WTC11 (cell line): ENCODE data around the gene AKNAD1. TPM values are rescaled to one million over a fixed set of nuclear protein-coding genes. Genes with fewer than 3 reads are reported as not detected.

Source experiments
- ATAC-seq: fragments of 200-7000 bp; cut with Tn5 transposase; 2 replicates; pipeline ENCODE4 v1.10.0; 2021; ENCODE audit warnings: mild to moderate bottlenecking, moderate library complexity
- CTCF ChIA-PET: fragments of 300-600 bp; sonication (Branson Sonifier 250); formaldehyde crosslinking; loops from one replicate; lab custom pipeline; 2021; ENCODE audit warnings: antibody characterized with exemption; lab: Charles Lee
- POLR2A ChIA-PET: fragments of 350-600 bp; sonication (Branson Sonifier 250); formaldehyde crosslinking; loops from one replicate; lab custom pipeline; 2021; ENCODE audit warnings: antibody characterized with exemption; lab: Charles Lee
- DNase-seq: peaks from one replicate; pipeline ENCODE4 v3.0.0; 2021; ENCODE audit warnings: low spot score
- H3K27ac Mint-ChIP-seq: 2 replicates; pipeline ENCODE4 v1.8.0; 2021; ENCODE audit warnings: mixed read lengths
- H3K27me3 Mint-ChIP-seq: 2 replicates; pipeline ENCODE4 v1.8.0; 2021; ENCODE audit warnings: low read depth, mild to moderate bottlenecking, moderate library complexity, mixed read lengths
- H3K36me3 Mint-ChIP-seq: 2 replicates; pipeline ENCODE4 v1.8.0; 2021; ENCODE audit warnings: mixed read lengths
- H3K4me1 Mint-ChIP-seq: 2 replicates; pipeline ENCODE4 v1.8.0; 2022; ENCODE audit warnings: mixed read lengths
- H3K4me3 Mint-ChIP-seq: 2 replicates; pipeline ENCODE4 v1.8.0; 2021; ENCODE audit warnings: mild to moderate bottlenecking, moderate library complexity, mixed read lengths
- H3K9me3 Mint-ChIP-seq: 2 replicates; pipeline ENCODE4 v1.8.0; 2021; ENCODE audit warnings: mixed read lengths
- ARID4B ChIP-seq: sonication (generic); formaldehyde crosslinking; IDR thresholded peaks from 2 replicates; pipeline ENCODE4 v1.8.0; 2023; ENCODE audit warnings: missing genetic modification reagents, mild to moderate bottlenecking, borderline replicate concordance
- ATF6 ChIP-seq: sonication (generic); formaldehyde crosslinking; IDR thresholded peaks from 2 replicates; pipeline ENCODE4 v1.8.1; 2023; ENCODE audit warnings: mild to moderate bottlenecking, missing genetic modification reagents
- CREM ChIP-seq: sonication (generic); formaldehyde crosslinking; IDR thresholded peaks from 2 replicates; pipeline ENCODE4 v1.8.1; 2022; ENCODE audit warnings: mild to moderate bottlenecking, missing genetic modification reagents, moderate library complexity
- E2F4 ChIP-seq: sonication (generic); formaldehyde crosslinking; IDR thresholded peaks from 2 replicates; pipeline ENCODE4 v1.8.1; 2022; ENCODE audit warnings: low read depth, mild to moderate bottlenecking, moderate library complexity, missing genetic modification reagents, borderline replicate concordance
- ELF4 ChIP-seq: sonication (generic); formaldehyde crosslinking; IDR thresholded peaks from 2 replicates; pipeline ENCODE4 v1.8.1; 2022; ENCODE audit warnings: low read depth, mild to moderate bottlenecking, moderate library complexity, missing genetic modification reagents
- EMX1 ChIP-seq: fragments of 250-450 bp; sonication (Bioruptor Pico); IDR thresholded peaks from 2 replicates; pipeline ENCODE4 v1.8.0; 2021; ENCODE audit warnings: mild to moderate bottlenecking
- HMGXB4 ChIP-seq: sonication (generic); formaldehyde crosslinking; IDR thresholded peaks from 2 replicates; pipeline ENCODE4 v1.8.1; 2023; ENCODE audit warnings: mild to moderate bottlenecking, moderate library complexity, missing genetic modification reagents
- IRF1 ChIP-seq: sonication (generic); formaldehyde crosslinking; IDR thresholded peaks from 2 replicates; pipeline ENCODE4 v1.8.0; 2023; ENCODE audit warnings: missing genetic modification reagents
- RORB ChIP-seq: fragments of 250-450 bp; sonication (Bioruptor Pico); IDR thresholded peaks from 2 replicates; pipeline ENCODE4 v1.9.0; 2021; ENCODE audit warnings: mild to moderate bottlenecking
- SMAD3 ChIP-seq: sonication (generic); formaldehyde crosslinking; IDR thresholded peaks from 2 replicates; pipeline ENCODE4 v1.8.0; 2022; ENCODE audit warnings: missing genetic modification reagents, mild to moderate bottlenecking, borderline replicate concordance
- SMAD4 ChIP-seq: sonication (generic); formaldehyde crosslinking; IDR thresholded peaks from 2 replicates; pipeline ENCODE4 v1.8.0; 2022; ENCODE audit warnings: mild to moderate bottlenecking, missing genetic modification reagents
- TCF7 ChIP-seq: sonication (generic); formaldehyde crosslinking; IDR thresholded peaks from 2 replicates; pipeline ENCODE4 v1.8.0; 2022; ENCODE audit warnings: mild to moderate bottlenecking, low read depth, missing genetic modification reagents, moderate library complexity
- TEAD4 ChIP-seq: sonication (generic); formaldehyde crosslinking; IDR thresholded peaks from 2 replicates; pipeline ENCODE4 v1.8.0; 2022; ENCODE audit warnings: mild to moderate bottlenecking, missing genetic modification reagents
- ZMAT4 ChIP-seq: fragments of 250-450 bp; sonication (Bioruptor Pico); IDR thresholded peaks from 2 replicates; pipeline ENCODE4 v1.9.0; 2021; ENCODE audit warnings: mild to moderate bottlenecking
- ZNF138 ChIP-seq: sonication (generic); formaldehyde crosslinking; conservative IDR thresholded peaks from 2 replicates; pipeline ENCODE4 v1.8.1; 2022; ENCODE audit warnings: mild to moderate bottlenecking, moderate library complexity, missing genetic modification reagents
- ZNF317 ChIP-seq: sonication (generic); formaldehyde crosslinking; IDR thresholded peaks from 2 replicates; pipeline ENCODE4 v1.8.1; 2023; ENCODE audit warnings: low read depth, mild to moderate bottlenecking, moderate library complexity, missing genetic modification reagents, borderline replicate concordance
- ZNF512 ChIP-seq: sonication (generic); formaldehyde crosslinking; IDR thresholded peaks from 2 replicates; pipeline ENCODE4 v1.8.1; 2022; ENCODE audit warnings: missing genetic modification reagents, borderline replicate concordance
- total RNA-seq: library from RNA; stranded (reverse); gene quantifications from 3 replicates; pipeline ENCODE4 v1.2.3, GENCODE V29; 2021

The AKNAD1 gene
- total RNA-seq, 1 experiment from 2014 or later, result not detected

- no peaks in the 10 kb centered on the region for H3K9me3 Mint-ChIP-seq
- ChIA-PET CTCF (no interaction called here), POLR2A (no interaction called here)
- H3K27ac Mint-ChIP-seq, result no peak overlapping the region
- DNase-seq (no peak), ATAC-seq (no peak)
- no peak overlapping the region for H3K4me3 Mint-ChIP-seq
- TF ChIP-seq HMGXB4 (CRISPR knock-in tag) (no peak), RORB (no peak), ARID4B (CRISPR knock-in tag) (no peak), TCF7 (CRISPR knock-in tag) (no peak), ELF4 (CRISPR knock-in tag) (no peak), ZNF138 (CRISPR knock-in tag) (no peak), CREM (CRISPR knock-in tag) (no peak), E2F4 (CRISPR knock-in tag) (no peak), ATF6 (CRISPR knock-in tag) (no peak), ZNF317 (CRISPR knock-in tag) (no peak)
- H3K27me3 Mint-ChIP-seq, result peaks cover 8% of the 10 kb centered on the region
- peaks cover 12% of the 10 kb centered on the region for H3K4me1 Mint-ChIP-seq
- no peaks in the 10 kb centered on the region for H3K36me3 Mint-ChIP-seq
Measured at GRCh38 chr1:108878678-108879077, 21.8 kb upstream of the AKNAD1 start.

GRCh38 chr1:108878160-108878469 lies 21.2 kb upstream of the AKNAD1 start:
- ChIA-PET POLR2A (no interaction called here), CTCF (no interaction called here)
- TF ChIP-seq EMX1 (CRISPR knock-in tag), result no peak
- TF ChIP-seq SMAD4 (CRISPR knock-in tag), result no peak
- no peak for TF ChIP-seq ARID4B (CRISPR knock-in tag)
- TF ChIP-seq TEAD4 (CRISPR knock-in tag), result no peak
- no peak for TF ChIP-seq ZNF317 (CRISPR knock-in tag)
- TF ChIP-seq IRF1, result no peak
- no peak for TF ChIP-seq SMAD3
- TF ChIP-seq ZNF512 (CRISPR knock-in tag), result no peak
- no peak for TF ChIP-seq ZMAT4 (CRISPR knock-in tag)

More at GRCh38 chr1:108878160-108878469, 21.2 kb upstream of the AKNAD1 start:
- ATAC-seq (no peak), DNase-seq (no peak)
- Mint-ChIP-seq H3K27ac (no peak overlapping the region), H3K4me1 (peaks cover 12% of the 10 kb centered on the region), H3K27me3 (peaks cover 8% of the 10 kb centered on the region), H3K4me3 (peak overlapping the region; percentile 90), H3K9me3 (no peaks in the 10 kb centered on the region), H3K36me3 (no peaks in the 10 kb centered on the region)
